GM12878 (cell line): ENCODE data around the gene SPPL2B. TPM values are rescaled to one million over a fixed set of nuclear protein-coding genes. Genes with fewer than 3 reads are reported as not detected.

Experiments
- E2F4 ChIP-seq: IDR thresholded peaks from 2 replicates; pipeline ENCODE4 v1.6.1; 2012; ENCODE audit warnings: low read depth, low read length, improper control_type of control experiment
- EED ChIP-seq: sonication (generic); IDR thresholded peaks from 2 replicates; pipeline ENCODE4 v1.6.1; 2016; ENCODE audit warnings: antibody characterized with exemption, low read depth
- KAT2A ChIP-seq: conservative IDR thresholded peaks from 2 replicates; pipeline ENCODE4 v1.6.1; 2011; ENCODE audit warnings: low read depth, low read length; ENCODE audit not compliant: control insufficient read depth
- MTA2 ChIP-seq: fragments of 450-650 bp; IDR thresholded peaks from 2 replicates; pipeline ENCODE4 v1.6.1; 2016; ENCODE audit warnings: low read depth, mild to moderate bottlenecking, moderate library complexity
- NFYB ChIP-seq: IDR thresholded peaks from 2 replicates; pipeline ENCODE4 v1.6.1; 2011; ENCODE audit warnings: low read depth, mild to moderate bottlenecking, low read length, improper control_type of control experiment, moderate library complexity; ENCODE audit not compliant: insufficient read depth
- POLR2AphosphoS2 ChIP-seq: IDR thresholded peaks from 2 replicates; pipeline ENCODE4 v1.6.1; 2011; ENCODE audit warnings: low read depth, mild to moderate bottlenecking, low read length, improper control_type of control experiment, moderate library complexity
- SMAD1 ChIP-seq: fragments of 450-650 bp; IDR thresholded peaks from 2 replicates; pipeline ENCODE4 v1.6.1; 2018; ENCODE audit warnings: mild to moderate bottlenecking, low read depth; ENCODE audit not compliant: partially characterized antibody
- SRF ChIP-seq, 2 experiments: IDR thresholded peaks; 2 replicates each; pipeline ENCODE4 v1.6.1; 2011; ENCODE audit warnings: low read depth in 2 of 2, low read length in 2 of 2, mild to moderate bottlenecking in 1 of 2, moderate library complexity in 1 of 2
- ZNF207 ChIP-seq: fragments of 450-650 bp; IDR thresholded peaks from 2 replicates; pipeline ENCODE4 v1.6.1; 2014; ENCODE audit warnings: antibody characterized with exemption, mild to moderate bottlenecking, borderline replicate concordance
- ZNF687 ChIP-seq: fragments of 450-650 bp; IDR thresholded peaks from 2 replicates; pipeline ENCODE4 v1.6.1; 2017; ENCODE audit warnings: mild to moderate bottlenecking, moderate library complexity
- polyA plus RNA-seq, 11 experiments: library from polyadenylated mRNA; depleted of rRNA in 4 of 11; unstranded in 6 of 11; stranded (reverse) in 5 of 11; fragments of >200 nt; fragmentation: Nextera tagmentation in 4 of 11; fragmentation: Illumina TruSeq in 1 of 11; extraction: Ambion mirVana in 4 of 11; extraction: Trizol in 1 of 11; gene quantifications; 1 replicate in 1 of 11; 2 replicates in 10 of 11; pipeline versions ENCODE4 v1.2.1 to v1.2.3, GENCODE V29; 2011 to 2016; ENCODE audit warnings: inconsistent platforms in 2 of 11, missing spikeins in 2 of 11, low read depth in 1 of 11
- total RNA-seq, 4 experiments: library from RNA; depleted of rRNA in 3 of 4; stranded (reverse); fragments of >200 nt in 3 of 4; fragmentation: Illumina TruSeq in 1 of 4; extraction: Trizol in 1 of 4; gene quantifications; 2 replicates each; pipeline versions ENCODE4 v1.2.1 to v1.2.3, GENCODE V29; 2013 to 2021

The SPPL2B gene
- total and polyA plus RNA-seq, 10 of the 15 experiments (the other 5 are each of a cell fraction or from before 2014, with no cell fraction given): 0.29 to 56.5 (median 18.3) TPM

GRCh38 chr19:2289714-2290435 is 38.6 kb upstream of the SPPL2B start (continued):
- TF ChIP-seq POLR2AphosphoS2: no peak
- 0 out of 4 replicates have a peak, but pooled peaks of 1 of the 2 experiments have one; percentile 15 for TF ChIP-seq SRF (IDR thresholded peaks at IDR 0.05; ENCODE audit: low read depth in 2 of 2, low read length in 2 of 2)
- no peak for TF ChIP-seq KAT2A
- TF ChIP-seq EED: peak; percentile 67; the same call in 1 of the 2 replicates
- TF ChIP-seq NFYB: no peak
- no peak for TF ChIP-seq SMAD1
- no peak for TF ChIP-seq E2F4
- no peak for TF ChIP-seq ZNF687
- TF ChIP-seq ZNF207: peak; percentile 11; the same call in 1 of the 2 replicates
- TF ChIP-seq MTA2: 0 out of 2 replicates have a peak, but pooled peaks have one; percentile 10
